Fibroblast of skin of right quadriceps (primary cell): ENCODE results near the gene ZNF648.
"Not testable (repeated sequence)": the region's sequence is repeated elsewhere in the genome, so short reads cannot be mapped to it uniquely, and the experiment has no call there.

ENCODE experiments used
- DNase-seq: peaks from one replicate; pipeline ENCODE4 v3.0.0-alpha.2; 2013

ZNF648 gene

DNA sequence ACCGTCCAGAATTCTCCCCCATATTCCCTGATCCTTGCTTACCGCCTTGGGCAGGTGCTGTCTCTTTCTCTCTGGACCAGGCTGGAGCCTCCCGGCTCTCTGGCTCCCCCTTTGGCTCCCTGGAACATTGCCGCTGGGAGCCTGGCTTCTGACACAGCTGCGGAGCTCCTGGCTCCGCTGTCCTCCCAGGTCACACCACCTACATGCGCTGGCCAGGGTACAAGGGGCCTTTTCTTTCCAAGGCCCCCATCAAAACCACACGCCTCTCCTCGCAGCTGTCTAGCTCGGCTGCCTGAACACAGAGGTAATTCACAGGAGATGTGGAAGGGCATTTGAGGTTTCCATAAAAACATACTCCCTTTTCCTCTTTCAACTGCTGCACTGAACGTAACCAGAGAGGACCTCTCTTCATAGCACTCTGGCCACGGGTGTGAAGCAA lies 7.5 kb upstream of the ZNF648 start:
- DNase-seq: peak; percentile 13

- no peak for DNase-seq
Measured at GRCh38 chr1:182066934-182067333, 5.4 kb upstream of the ZNF648 start.

DNA sequence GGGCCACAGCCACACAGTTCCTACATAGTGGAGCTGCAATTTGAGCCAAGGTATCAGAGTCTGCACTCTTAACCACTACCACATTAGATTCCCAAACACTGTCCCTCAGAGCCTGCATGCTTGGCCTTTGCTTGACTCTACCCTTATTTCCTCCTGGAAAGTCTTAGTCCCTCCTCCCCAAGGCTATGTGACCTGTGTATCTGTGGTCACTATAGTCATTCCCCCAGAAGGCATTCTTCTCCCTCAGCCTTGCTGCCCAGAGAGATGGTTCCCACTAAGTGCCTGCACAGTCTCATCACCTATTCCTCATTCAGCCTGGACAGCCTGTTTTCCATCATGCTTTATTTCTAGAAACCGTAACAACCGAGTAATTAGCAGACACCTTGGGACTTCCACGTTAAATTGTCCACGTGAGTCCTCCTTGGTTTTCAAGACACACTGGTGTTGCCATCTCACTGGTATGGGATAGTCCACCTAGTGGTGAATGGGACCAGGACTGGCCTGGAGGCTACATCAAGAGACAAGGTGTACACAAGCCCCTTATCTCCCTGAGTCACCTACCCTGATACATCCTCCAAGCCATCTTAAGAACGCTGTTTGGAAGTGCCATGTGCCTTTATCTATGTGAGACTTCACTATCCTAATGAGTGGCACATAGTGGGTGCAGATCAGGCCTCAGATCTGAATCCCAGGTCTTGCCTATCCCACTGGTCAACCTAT lies 3.8 kb upstream of the ZNF648 start:
- no peak for DNase-seq

GRCh38 chr1:182064611-182065010 lies 3.1 kb upstream of the ZNF648 start:
- DNase-seq: no peak

DNA sequence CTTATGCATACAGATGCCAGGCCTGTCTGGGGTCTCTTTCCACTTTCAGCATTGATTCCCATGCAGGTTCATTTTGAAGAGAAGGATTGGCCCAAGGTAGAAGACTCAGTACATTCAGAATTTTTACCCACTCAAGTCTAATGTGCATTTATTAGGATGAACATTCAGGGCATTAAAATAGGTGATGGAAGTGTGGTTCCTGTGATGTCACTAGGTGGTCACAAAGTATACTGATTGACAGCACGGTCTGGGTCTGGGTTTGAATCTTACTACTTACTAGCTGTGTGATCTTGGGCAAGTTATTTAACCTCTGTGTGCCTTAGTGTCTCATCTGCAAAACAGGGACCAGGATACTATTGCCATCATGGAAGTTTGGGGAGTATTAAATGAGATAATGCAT lies 711 bp upstream of the ZNF648 start:
- no peak for DNase-seq

- no peak for DNase-seq
Measured at GRCh38 chr1:182060877-182061276, 635 bp downstream of the ZNF648 start.

DNA sequence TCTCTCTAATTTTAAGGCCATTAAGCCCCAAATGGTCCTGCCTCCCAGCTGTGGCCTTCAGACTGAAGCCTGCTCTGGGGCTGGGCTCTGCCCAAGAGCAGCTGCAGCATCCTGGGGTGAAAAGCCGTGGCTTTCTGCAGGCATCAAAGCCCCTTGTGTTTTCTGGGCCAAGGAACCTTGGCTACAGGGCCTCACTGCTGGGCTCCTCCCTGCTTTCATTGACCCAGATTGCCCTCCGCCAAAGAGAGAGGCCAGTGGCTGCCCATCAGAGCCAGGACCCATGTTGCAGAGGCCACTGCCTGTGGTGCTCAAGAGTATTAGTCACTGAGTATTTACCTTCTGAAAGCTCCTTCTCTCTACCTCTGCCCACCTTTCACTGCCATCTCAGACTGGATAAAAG lies 1.6 kb downstream of the ZNF648 start:
- no peak for DNase-seq

GRCh38 chr1:182056601-182057366 lies 4.7 kb downstream of the ZNF648 start:
- no peak for DNase-seq

DNA sequence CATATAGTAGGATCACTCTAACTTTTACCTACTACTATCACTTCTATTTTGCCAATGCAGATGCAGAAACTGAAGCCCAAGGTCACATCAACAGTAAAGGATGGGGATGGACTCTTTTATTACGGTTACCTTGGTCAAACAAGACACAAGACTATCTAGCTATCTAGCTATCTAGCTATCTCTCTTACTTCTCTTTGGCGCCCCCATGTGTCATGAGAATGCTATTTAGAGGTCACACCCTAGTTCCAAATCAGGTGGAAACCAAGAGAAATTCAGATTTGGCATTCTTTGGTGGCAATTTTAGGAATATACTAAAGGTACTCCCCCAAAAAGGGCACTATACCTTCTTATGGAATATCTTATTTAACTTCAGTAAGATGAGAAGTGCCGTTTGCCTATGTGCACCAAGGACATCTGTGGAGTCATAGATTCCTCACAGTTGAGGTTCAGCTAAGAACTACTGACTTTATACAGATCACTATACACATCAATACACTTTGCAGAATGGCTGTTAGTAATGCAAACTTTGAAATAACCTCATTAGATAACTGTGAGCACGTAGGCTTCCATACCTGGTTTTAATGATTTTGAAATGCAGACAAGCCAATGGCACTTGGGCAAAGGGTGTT lies 6.7 kb downstream of the ZNF648 start:
- peak; percentile 15 for DNase-seq

DNA sequence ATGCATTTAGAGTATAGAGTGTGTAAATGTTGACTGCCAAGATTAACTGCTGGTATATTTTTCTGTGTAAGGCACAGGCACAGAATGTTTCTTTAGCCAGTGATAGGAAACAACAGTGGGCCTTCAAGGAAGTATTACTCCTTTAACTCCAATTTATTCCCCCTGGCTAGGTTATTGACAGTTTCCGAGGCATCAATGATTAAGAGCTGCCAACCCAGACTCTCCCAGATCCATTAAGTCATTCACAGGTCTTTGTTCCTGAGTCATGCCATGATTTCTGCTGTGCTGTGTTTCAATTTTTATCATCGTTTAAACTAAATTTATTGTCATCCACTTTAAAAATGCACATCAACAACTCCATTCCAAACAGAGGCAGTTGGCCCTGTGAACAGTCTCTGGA lies 9.2 kb downstream of the ZNF648 start:
- no peak for DNase-seq

DNA sequence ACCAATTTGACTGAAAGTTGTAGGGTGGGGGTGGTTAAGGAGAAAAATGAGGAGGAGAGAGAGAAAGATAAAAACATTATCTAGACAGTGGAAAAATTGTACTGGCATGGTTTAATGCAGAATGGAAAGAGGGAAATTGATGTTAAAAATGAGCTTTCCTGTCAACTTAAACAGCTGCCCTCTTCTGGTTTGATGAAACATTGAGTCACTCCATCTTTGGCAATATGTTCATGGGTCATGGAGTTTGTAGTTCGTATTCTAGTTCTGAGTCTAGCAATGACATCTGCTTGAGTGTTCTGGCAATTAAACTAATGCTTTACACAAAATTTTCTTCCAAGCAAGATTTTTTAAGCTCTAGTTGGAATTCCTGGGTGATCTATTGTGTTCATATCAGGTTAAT lies 9.6 kb downstream of the ZNF648 start:
- no peak for DNase-seq

DNA sequence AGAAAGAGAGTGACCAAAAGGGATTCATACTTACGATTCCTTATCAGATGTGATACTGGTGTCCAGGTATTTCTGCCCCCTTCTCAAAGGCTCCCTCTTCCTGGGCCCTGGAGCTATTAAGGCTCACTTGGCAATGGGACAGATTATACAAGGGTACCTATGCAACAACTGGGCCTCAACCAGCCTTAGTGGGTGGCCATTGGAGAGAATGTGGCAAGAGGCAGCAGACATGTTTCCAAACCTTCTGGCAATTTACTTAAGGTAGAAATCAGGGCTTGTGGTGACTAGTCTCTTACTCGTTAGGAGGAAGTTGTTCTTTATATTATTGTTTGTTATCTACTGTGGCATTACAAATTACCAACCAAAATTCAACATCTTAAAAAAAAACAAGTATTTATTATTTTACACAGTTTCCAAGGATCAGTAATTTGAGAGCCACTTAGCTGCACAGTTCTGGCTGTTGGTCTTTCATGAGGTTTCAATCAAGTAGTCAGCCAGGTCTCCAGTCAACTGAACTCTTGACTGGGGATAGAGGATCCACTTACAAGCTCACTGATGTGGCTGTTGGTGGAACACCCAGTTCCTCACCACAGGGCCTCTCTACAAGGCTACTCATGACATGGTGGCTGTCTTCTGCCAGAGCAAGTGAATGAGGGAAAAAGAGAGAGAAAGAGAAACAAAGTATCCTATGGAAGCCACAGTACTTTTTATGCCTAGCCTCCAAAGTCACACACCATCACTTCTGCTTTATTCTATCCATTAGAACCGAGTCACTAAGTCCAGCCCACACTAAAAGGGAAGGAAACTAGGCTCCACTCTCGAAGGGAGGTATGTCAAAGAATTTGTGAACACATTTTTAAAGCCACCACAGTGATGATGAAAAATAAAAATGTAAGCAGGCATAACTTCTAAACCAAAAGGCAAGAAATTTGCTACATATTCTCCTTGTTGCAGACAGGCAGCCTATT lies 10.7 kb downstream of the ZNF648 start:
- no peak for DNase-seq

- no peak for DNase-seq
Measured at GRCh38 chr1:182048562-182048961, 12.9 kb downstream of the ZNF648 start.

- no peak for DNase-seq
Measured at GRCh38 chr1:182046763-182047162, 14.7 kb downstream of the ZNF648 start.

DNA sequence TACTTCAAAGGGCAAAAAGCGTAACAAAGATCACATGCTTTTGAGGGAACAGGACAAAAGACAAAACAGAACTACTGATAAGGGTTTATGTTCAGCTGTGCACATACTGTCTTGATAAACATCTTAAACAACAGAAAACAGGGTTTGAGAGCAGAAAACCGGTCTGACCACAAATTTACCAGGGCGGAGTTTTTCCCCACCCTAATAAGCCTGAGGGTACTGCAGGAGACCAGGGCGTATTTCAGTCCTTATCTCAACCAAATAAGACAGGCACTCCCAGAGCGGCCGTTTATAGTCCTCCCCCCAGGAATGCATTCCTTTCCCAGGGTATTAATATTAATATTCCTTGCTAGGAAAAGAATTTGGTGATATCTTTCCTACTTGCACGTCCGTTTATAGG lies 16.0 kb downstream of the ZNF648 start:
- not testable (repeated sequence) for DNase-seq

- no peak for DNase-seq
Measured at GRCh38 chr1:182041615-182042014, 19.9 kb downstream of the ZNF648 start.

- no peak for DNase-seq
Measured at GRCh38 chr1:182038220-182038619, 23.3 kb downstream of the ZNF648 start.

GRCh38 chr1:182035097-182035770 lies 26.3 kb downstream of the ZNF648 start:
- DNase-seq: no peak

DNA sequence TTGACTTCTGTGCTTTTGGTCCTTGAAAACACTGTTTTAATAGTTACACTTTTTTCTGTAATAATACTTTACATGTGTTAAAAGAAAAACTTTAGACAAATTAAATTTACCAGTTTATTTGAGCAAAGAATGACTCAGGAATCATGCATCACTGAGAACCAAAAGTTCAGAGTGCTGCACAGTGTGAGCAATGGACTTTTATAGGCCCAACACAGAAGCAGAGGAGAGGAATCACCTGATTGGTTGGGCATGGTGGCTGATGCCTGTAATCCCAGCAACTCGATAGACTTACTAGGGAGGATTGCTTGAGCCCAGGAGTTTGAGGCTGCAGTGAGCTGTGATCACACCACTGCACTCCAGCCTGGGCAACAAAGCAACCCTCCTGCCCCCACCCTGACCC lies 29.3 kb downstream of the ZNF648 start:
- no peak for DNase-seq

- DNase-seq: peak; percentile 90
Measured at GRCh38 chr1:182029379-182030331, 31.9 kb downstream of the ZNF648 start.

GRCh38 chr1:182029002-182029378 lies 32.5 kb downstream of the ZNF648 start:
- DNase-seq: no peak
